ENCODE measurements around the gene MCCD1.

The MCCD1 gene

DNA sequence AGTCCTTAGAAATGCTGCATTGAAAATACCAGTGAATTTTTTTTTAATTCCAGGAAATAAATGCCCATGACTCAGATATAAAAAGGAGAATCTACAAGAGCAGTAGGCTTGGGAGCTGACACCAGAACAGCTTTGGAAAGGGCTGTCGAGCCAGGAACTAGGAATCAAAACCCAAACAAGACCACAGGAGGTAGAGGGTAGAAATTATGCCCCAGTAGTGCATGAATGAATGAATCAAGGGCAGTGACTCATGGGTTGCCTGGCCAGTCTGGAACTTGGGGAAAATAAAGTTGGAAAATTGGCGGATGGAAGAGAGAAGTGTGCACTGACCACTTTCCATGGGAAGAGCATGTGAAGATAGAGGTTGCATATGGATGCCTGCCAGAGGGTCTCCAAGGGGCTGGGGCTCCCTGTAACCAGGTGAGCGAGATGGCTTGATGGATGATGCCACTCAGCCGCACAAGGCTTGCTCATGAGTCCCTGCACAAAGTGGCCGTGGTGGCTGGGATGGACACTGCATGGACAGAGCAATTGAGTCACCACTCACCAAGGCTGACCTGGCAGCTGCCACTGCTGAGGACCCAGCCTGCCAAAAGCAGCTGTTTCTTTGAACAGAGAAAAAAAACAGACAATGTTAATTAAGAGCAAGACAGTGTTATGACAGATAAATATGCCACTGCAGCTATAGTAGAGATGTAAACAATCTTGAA, 15.2 kb upstream of the MCCD1 start:
- no peak for DNase-seq

DNA sequence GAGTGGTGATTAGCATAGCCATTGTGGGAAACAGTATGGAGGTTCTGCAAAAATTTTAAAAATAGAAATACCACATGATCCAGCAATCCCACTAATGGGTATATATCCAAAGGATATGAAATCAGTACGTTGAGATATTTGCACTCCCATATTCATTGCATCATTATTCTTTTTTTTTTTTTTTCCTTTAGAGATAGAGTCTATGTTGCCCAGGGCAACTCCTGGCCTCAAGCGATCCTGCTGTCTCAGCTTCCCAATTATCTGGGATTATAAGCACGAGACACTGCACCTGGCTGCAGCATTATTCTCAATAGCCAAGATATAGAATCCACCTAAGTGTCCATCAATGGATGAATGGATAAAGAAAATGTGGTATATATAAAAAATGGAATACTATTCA, 6.9 kb upstream of the MCCD1 start:
- no peak for DNase-seq

DNA sequence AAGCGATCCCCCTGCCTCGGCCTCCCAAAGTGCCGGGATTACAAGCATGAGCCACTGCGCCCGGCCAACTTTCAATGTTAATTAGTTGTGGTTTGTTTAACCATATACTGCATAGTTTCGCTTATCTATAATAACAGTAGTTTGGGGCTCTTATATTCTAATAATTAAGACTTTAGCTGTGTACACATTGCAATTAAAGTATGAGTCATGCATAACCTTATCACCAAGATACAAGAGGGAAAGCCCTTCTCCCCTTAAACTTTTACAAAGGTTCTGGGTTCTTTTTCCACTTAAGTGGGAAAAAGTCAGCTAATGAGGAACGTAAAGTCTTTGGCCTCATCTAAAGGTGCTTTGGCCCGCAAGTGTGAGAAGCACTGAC, 3.2 kb upstream of the MCCD1 start:
- no peak for DNase-seq

DNA sequence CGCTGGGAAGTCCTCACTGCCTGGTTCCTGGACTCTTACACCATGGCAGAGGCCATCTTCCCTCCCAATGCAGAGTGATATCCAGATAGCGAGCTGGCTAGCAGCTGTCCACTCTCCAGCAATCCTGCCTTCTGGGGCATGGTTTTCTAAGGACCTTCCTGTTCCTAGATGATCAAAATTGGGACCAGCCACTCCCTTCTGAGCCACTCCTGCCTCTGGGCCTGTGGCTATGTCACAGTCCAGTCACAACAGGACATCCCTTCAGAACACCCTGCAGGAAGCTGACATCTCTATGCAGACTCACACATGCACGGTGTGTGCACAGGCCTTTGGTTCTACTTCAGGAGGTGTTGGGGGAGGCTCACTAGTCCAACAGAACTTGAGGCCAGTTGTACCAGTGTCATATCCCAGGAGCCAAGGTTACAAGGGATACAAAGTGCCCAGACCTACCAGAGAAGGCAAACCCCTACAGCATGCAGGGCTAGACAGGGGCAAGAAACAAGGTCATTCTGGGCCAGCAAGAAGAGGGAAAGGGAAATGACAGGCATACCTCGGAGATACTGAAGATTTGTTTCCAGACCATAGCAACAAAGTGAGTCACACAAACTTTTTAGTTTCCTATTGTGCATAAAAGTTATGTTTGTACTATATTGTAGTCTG, 2.7 kb upstream of the MCCD1 start:
- no peak for DNase-seq

DNA sequence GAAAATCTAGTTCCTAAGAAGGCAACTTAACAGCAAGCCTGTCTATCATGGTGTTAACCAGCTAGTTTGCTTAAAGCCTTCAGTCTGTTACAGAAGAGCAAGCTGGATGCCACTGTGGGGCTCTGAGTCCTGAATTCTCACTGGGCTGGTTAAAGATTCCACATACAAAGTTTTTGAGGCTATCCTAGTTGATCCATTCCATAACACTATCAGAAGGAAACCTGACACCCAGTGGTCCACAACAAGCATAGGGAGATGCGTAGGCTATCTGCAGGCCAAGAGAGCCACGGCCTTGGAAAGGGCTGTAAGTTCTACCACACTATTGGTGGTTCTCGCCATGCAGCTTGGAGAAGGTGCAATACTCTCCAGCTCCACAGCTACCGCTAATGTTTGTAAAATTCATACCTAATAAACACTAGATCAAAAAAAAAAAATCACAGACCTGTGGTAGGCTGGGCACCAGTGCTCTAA, 420 bp upstream of the MCCD1 start:
- DNase-seq: no peak

DNA sequence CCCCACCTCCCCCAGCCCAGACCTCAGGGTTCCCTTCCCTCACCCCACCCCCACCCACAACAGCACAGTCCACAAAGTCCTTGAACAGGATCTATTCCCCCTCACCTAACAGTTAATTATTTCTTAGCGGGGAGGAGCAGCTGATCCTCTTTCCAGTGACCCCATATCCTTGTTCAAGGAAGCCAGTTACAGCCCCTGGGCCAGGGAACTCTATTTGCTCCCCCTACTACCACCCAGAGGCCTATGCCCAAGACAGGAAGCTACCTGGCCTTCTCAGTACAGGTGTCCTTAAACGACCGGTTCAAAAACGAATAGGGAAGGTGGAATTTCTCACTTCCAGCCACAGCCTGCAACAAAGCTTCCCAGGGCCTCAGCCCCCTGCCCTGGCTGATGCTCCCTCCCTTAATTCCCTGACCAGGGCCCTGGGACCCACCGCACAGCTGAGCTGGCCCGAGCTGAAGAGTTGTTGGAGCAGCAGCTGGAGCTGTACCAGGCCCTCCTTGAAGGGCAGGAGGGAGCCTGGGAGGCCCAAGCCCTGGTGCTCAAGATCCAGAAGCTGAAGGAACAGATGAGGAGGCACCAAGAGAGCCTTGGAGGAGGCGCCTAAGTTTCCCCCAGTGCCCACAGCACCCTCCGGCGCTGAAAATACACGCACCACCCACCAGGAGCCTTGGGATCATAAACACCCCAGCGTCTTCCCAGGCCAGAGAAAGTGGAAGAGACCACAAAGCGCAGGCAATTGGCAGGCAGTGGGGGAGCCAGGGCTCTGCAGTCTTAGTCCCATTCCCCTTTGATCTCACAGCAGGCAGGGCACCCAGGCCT, 778 bp downstream of the MCCD1 start:
- DNase-seq: no peak

DNA sequence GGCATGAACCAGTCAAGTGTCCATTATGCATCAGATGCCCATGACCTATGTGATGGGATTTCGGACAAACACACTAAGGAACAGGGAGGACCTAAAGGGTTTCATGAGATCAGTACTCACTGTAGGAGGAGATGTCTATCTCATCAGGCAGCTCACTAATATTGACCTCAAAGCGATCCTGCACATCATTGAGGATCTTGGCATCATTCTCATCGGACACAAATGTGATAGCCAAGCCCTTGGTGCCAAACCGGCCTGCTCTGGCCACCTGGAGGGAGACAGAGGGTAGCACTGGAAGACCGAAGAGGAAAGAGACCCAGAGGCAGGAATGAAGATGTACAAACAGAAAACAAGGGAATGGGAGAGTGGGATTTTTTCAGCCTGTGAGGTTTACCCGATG, 1.9 kb downstream of the MCCD1 start:
- no peak for DNase-seq

DNA sequence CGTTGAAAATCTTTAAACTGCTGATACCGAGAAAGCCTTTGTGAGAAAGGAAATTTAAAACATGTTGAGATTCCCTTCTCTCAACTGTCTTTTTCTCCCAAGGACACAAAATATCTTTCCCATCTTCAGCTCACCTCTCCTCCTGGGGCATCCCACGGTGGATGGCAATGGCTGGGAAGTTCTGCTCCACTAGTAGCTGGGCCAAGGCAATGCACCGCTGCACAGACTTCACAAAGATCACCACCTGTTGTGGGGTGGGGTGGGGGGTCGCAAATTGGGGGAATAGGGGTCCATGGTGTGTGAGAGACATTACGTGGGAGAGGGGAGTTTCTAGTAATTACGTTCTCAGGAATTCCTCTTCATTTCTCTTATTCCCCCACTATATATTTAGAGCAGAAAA, 2.4 kb downstream of the MCCD1 start:
- DNase-seq: no peak

DNA sequence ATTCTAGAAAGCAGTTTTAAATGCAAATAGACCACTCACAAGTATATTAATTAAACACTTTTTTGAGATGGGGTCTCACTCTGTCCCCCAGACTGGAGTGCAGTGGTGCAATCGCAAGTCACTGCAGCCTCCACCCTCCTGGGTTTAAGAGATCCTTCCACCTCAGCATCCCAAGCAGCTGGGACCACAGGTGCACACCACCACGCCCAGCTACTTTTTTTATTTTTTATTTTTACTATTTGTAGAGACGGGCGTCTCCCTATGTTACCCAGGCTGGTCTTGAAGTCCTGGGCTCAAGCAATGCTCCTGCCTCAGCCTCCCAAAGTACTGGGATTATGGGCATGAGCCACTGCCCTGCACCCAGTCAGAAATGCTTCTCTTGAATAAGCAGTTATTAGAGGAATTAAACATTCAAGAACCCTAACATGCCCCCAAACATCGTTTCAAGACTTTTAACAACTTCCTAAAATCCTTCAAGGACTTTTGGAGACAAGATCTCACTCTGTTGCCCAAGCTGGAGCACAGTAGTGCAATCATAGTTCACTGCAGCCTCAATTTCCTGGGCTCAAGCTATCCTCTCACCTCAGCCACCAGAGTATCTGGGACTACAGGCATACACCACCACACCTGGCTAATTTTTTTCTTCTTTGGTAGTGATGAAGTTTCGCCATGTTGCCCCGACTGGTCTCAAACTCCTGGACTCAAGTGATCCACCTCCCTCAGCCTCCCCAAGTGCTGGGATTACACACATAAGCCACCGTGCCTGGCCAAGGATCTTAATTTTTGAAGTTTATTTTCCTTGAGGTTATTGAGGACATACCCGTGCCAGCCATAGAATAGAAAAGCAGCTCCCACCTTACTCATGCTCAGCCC, 3.2 kb downstream of the MCCD1 start:
- DNase-seq: no peak

DNA sequence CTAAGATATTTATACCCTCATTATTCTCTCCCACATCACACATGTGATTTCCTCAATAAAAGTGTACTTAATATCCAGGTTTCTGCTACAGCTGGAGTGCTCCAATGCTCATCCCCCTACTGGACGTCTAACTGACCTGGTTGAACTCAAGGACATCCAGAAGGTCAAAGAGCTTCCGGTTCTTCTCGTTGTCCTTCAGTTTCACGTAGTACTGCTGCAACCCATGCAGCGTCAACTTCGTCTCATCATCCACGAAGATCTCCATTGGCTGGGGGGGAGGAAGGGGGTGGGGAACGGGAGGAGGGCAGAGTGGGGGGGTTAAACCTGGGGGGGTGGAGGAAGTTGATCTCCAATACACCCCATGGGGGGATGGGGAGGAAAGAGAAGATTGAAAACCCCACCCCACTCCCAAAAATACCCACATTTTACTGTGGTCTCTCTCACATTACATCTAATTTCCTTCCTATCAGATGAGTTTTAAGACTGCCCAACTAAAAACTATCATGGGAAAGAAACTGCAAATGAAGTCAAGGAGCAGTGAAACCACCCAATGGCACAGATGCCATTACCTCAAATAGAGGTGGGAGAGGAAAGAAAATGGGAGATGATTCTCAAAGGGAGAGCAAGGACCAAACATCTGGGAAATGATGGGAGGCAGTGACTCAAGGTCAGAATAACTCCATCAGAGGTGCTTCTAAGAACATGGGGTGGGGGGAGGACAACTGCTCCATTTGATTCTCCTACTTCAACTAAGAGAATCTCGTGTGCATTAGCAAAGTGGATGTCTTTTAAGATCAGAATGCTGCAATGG, 4.1 kb downstream of the MCCD1 start:
- no peak for DNase-seq

DNA sequence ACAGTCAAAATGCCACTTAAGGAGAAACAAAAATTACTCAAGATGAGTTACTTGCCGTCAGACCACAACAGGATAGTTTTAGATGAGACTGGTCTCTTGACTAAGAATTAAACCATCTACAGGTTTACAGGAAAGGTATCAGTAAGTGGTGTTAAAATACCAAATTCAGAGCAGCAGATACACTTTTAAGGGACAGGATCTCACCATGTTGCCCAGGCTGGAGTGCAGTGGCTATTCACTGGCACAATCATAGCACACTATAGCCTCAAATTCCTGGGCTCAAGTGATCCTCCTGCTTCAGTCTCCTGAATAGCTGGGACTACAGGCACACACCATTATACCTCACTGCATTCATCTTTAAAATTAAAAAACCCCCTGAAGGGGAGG, 4.7 kb downstream of the MCCD1 start:
- no peak for DNase-seq

DNA sequence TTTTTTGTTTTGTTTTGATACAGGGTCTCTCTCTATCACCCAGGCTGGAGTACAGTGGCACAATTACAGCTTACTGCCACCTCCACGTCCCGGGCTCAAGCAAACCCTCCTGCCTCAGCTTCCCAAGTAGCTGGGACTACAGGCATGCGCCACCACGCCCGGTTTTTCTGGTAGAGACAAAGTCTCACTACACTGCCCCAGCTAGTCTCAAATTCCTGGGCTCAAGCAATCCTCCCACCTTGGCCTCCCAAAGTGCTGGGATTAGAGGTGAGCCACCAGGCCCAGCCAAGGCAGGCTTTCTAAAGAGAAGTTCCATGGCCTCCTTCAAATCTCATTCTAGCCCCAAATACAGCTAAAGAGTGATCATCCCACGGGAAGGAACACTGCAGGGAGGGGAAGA, 5.2 kb downstream of the MCCD1 start:
- no peak for DNase-seq

DNA sequence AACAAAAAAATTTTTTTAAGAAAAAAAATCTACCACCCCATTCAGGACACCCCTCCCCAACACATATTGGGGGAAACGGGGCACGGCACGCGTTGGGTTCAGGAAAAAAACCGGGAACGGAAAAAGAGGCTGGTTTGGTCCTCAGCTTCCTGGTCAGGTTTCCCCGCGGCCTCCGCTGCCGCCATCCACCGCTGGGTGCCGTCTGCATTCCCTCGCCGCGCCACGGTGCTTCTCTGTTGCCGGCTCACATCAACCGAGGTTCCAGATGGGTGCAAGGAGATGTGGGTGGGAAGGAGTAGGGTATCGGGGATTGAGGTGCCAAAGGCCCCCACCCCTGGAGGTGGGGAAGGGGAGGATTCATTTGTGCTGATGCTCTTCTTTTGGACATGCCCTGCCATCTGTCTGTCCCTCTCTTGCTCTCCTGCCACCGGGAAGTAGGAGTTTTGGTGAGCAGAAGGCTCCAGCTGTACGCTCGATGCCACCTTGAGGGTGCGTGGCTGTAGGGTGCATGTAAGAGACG, 5.8 kb downstream of the MCCD1 start:
- DNase-seq: no peak

DNA sequence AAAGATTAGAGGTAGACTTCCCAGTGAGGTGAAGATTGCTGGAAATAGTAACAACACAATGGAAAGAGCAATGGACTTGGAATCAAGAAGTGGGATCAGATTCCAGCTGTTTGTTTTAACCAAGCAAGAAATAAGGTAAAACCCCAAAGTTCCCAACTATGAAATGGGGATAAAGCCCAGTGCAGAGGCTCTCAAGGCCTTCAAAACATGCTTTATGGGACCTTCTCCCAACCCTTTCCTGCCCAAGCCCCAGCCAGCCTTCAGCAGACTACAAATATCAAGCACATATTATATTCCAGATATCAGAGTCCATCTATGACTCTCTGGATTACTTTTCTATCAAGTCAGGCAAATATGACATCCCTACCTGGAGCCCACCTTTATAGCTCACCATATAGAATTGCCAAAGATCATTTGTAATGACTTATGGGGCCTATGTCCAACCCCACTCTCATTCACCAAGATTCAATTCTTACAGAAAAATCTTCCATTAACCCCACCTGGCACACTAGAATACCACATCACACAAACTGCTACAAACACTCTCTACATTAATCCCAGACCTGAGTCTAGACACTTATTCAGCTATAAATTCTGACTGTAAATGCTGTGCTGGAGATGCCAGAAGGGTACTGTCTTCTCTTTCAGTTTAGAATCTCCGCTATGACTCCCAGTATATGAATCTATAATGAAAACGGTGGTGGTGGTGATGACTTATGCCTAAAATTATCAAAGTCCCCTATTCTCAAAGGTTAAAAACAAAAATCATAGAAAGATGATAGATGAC, 7.0 kb downstream of the MCCD1 start:
- DNase-seq: no peak

DNA sequence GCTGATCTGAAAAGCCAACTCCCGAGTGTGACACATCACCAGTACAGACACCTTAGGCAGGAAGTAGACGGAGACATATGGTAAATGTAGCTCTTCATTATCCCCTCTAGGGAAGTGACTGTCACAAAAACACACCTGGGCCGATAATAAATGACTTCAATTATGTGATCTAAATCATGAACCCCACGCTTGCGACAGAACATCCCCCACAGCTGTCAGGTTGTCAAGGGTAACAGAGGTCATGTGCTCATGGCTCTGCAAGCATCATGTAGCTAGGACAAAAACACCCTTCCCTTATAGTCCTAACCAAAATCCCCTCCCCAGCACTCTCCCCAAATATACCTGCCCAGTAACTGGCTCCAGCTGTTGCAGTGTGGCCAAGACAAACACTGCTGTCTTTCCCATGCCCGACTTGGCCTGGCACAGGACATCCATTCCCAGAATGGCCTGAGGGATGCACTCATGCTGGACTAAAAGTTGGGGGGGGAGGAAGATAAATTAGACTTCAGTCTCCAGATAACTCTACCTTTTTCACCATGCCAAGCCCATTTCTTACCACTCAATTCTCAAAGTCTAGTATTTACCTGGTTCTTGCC, 10.1 kb downstream of the MCCD1 start:
- DNase-seq: no peak

DNA sequence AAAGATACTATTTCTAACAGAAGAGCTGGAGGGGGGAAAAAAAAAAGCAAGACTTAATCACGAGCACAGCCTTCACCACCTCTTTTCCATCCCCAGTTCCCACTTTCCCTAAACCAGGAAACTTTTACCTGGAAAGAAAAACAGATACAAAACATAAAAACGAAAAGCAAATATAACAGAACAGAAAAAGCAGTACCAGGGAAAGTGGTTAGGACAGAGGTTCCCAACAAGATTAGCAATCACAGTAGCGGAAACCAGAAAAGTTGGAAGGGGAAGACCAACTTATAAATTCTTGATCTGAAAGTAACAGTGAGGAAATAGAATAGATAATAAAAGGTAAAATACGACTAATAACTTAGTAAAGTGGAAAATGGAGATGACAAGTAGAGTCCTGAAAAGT, 11.9 kb downstream of the MCCD1 start:
- no peak for DNase-seq

DNA sequence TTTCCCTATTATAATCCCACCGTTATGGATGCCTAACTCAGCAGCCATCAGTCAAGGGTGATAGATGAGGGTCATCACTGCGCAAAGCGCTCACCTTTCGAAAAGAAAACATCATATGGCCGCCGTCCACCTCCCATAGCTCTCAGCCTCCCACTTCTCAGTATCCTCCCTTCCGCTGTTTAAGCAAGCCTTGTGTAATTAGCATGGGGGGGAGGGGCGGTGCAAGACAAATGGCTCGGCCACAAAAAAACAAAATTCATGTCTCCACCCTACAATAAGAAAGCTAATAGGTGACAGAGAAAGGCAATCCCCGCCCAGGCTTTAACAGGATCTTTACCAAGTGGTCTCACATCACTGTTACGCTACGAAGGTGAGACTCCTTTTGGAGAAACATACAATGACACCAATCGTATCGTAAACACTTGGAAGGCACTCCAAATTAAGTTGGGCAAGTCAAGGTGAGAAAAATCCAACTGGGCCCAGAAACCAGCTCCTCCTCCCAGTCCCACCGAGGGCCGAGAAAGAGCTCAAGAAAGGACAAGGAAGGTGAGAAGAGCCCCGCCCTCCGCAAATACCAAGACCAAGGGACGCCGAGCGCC, 12.4 kb downstream of the MCCD1 start:
- peak; percentile 5 for DNase-seq

DNA sequence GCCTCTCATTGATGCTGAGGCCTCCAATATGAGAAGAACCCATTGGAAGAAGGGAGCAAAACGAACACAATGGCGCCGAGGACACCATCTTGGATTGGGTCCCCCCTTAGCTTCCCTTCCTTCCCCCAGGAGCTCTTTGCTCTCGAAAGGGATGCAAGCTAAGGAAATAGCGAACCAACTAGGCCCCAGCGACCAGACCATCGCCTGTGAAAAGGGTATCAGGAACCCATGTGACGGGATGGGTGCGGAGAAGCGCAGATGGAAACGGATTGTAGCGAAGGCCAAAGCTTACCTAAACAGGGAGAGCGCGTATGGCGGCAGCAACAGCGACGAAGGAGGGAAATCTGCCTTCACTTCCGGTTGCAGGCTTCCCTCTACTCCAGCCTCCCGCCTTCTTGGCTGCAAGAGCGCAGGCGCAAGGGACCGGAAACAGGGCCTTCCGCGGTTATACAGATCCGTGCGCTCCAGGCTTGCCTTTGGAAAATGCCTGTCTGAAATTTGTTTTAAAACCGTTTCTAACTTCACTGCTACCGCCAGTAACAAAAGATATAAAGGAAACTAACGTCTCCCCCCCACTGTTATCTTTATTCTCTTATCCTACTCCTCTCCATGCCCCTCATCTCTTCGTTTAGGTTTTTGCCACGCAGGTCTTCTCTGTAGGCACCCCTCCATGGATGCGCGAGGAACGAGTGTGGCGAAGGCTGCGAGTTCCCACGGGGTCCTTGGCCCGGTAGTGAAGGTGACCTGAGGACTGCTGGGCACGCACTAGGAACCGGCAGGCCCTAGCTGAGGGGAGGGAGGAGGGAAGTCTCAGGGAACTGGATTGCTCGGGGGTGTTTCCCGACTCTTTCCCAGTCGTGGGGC, 13.1 kb downstream of the MCCD1 start, which contains the start of gene DDX39B:
Gene DDX39B (minus strand): TSS at position 346 of the 864 bp plus-strand sequence. CDS start 1,471 bp downstream, outside the sequence.
- peak; percentile 94 for DNase-seq

DNA sequence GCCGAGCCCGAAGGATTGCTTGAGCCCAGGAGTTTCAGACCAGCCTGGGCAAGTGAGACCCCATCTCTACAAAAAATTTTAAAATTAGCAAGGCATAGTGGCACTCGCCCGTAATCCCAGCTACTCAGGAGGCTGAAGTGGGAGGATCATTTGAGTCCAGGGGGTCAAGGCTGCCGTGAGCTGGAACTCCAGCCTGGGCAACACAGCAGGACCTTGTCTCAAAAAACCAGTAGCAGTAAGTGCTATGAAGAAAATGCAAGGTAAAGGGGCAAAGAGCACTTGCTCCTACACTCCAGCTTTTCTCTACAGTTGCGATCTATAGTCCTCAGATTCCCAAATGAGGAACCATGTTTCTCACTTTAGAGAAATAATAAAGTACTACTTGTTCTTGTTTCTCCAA, 14.9 kb downstream of the MCCD1 start:
- no peak for DNase-seq

Data from NCI-H187 treated with DMSO at 0.1 percent for 48 hours (cell line).